ENCODE data around the gene IGSF21. TPM values are rescaled to one million over a fixed set of nuclear protein-coding genes. Genes with fewer than 3 reads are reported as not detected.

Gene IGSF21
- total and polyA plus RNA-seq, 5 experiments from 2014 or later = not detected

- H3K4me3 Mint-ChIP-seq = no peak overlapping the region
- POLR2A ChIA-PET = no interaction called here
- H3K36me3 Mint-ChIP-seq = no peaks in the 10 kb centered on the region
- peaks cover 0 to 24% (median 4%) of the 10 kb centered on the region in 5 donors for H3K27me3 Mint-ChIP-seq
- no peak overlapping the region for H3K27ac Mint-ChIP-seq
- H3K9me3 Mint-ChIP-seq = no peaks in the 10 kb centered on the region
- peak in 1 of 10 donors; percentile 26 for DNase-seq
- ATAC-seq = no peak
- H3K4me1 Mint-ChIP-seq = no peaks in the 10 kb centered on the region
These were observed 37.5 kb downstream of the IGSF21 start for GRCh38 chr1:18144916-18145647.

- Mint-ChIP-seq H3K9me3 (no peaks in the 10 kb centered on the region), H3K27me3 (peaks cover 0 to 20% (median 4%) of the 10 kb centered on the region in 5 donors), H3K4me3 (no peak overlapping the region), H3K36me3 (no peaks in the 10 kb centered on the region), H3K27ac (no peak overlapping the region), H3K4me1 (no peaks in the 10 kb centered on the region)
- ATAC-seq (no peak), DNase-seq (no peak)
- POLR2A ChIA-PET = no interaction called here
These were observed 38.4 kb downstream of the IGSF21 start for GRCh38 chr1:18145851-18146618.

- no peaks in the 10 kb centered on the region for H3K36me3 Mint-ChIP-seq
- peaks cover 0 to 23% (median 3%) of the 10 kb centered on the region in 5 donors for H3K27me3 Mint-ChIP-seq
- no peak overlapping the region for H3K27ac Mint-ChIP-seq
- no peak overlapping the region for H3K4me3 Mint-ChIP-seq
- no peaks in the 10 kb centered on the region for H3K4me1 Mint-ChIP-seq
- POLR2A ChIA-PET = no interaction called here
- DNase-seq = no peak
- no peaks in the 10 kb centered on the region for H3K9me3 Mint-ChIP-seq
- no peak for ATAC-seq
These were observed 39.3 kb downstream of the IGSF21 start for GRCh38 chr1:18146886-18147285.

- DNase-seq = no peak
- no peak for ATAC-seq
- Mint-ChIP-seq H3K4me1 (no peaks in the 10 kb centered on the region), H3K36me3 (no peaks in the 10 kb centered on the region), H3K9me3 (no peaks in the 10 kb centered on the region), H3K27me3 (peaks cover 0 to 23% (median 3%) of the 10 kb centered on the region in 5 donors), H3K27ac (no peak overlapping the region), H3K4me3 (no peak overlapping the region)
- POLR2A ChIA-PET = no interaction called here
These were observed 40.1 kb downstream of the IGSF21 start for GRCh38 chr1:18147672-18148071.

- ATAC-seq (no peak), DNase-seq (no peak)
- peaks cover 0 to 20% (median 6%) of the 10 kb centered on the region in 5 donors for H3K27me3 Mint-ChIP-seq
- no peak overlapping the region for H3K27ac Mint-ChIP-seq
- no peaks in the 10 kb centered on the region for H3K9me3 Mint-ChIP-seq
- H3K4me3 Mint-ChIP-seq = no peak overlapping the region
- no peaks in the 10 kb centered on the region for H3K4me1 Mint-ChIP-seq
- POLR2A ChIA-PET = no interaction called here
- H3K36me3 Mint-ChIP-seq = no peaks in the 10 kb centered on the region
These were observed 40.9 kb downstream of the IGSF21 start for GRCh38 chr1:18148461-18148860.

GRCh38 chr1:18149027-18149641 is 41.5 kb downstream of the IGSF21 start:
- POLR2A ChIA-PET = no interaction called here
- Mint-ChIP-seq H3K4me3 (no peak overlapping the region), H3K27me3 (peaks cover 0 to 19% (median 6%) of the 10 kb centered on the region in 5 donors), H3K9me3 (no peaks in the 10 kb centered on the region), H3K36me3 (no peaks in the 10 kb centered on the region), H3K27ac (no peak overlapping the region), H3K4me1 (no peaks in the 10 kb centered on the region)
- DNase-seq = no peak
- ATAC-seq = no peak

- H3K9me3 Mint-ChIP-seq = no peaks in the 10 kb centered on the region
- H3K27ac Mint-ChIP-seq = no peak overlapping the region
- peaks cover 2 to 20% (median 6%) of the 10 kb centered on the region in 5 donors for H3K27me3 Mint-ChIP-seq
- H3K36me3 Mint-ChIP-seq = no peaks in the 10 kb centered on the region
- DNase-seq (no peak), ATAC-seq (no peak)
- no peaks in the 10 kb centered on the region for H3K4me1 Mint-ChIP-seq
- POLR2A ChIA-PET = no interaction called here
- H3K4me3 Mint-ChIP-seq = no peak overlapping the region
These were observed 44.0 kb downstream of the IGSF21 start for GRCh38 chr1:18151436-18152122.

- no peak overlapping the region for H3K27ac Mint-ChIP-seq
- no peak for ATAC-seq
- H3K36me3 Mint-ChIP-seq = no peaks in the 10 kb centered on the region
- POLR2A ChIA-PET = no interaction called here
- no peak overlapping the region for H3K4me3 Mint-ChIP-seq
- H3K4me1 Mint-ChIP-seq = no peaks in the 10 kb centered on the region
- peaks cover 1 to 25% (median 17%) of the 10 kb centered on the region in 5 donors for H3K27me3 Mint-ChIP-seq
- H3K9me3 Mint-ChIP-seq = no peaks in the 10 kb centered on the region
- no peak for DNase-seq
These were observed 47.0 kb downstream of the IGSF21 start for GRCh38 chr1:18154430-18155194.

- no peaks in the 10 kb centered on the region for H3K36me3 Mint-ChIP-seq
- POLR2A ChIA-PET = no interaction called here
- peaks cover 1 to 37% (median 17%) of the 10 kb centered on the region in 5 donors for H3K27me3 Mint-ChIP-seq
- H3K4me3 Mint-ChIP-seq = no peak overlapping the region
- DNase-seq = no peak
- H3K27ac Mint-ChIP-seq = no peak overlapping the region
- no peaks in the 10 kb centered on the region for H3K4me1 Mint-ChIP-seq
- no peak for ATAC-seq
- no peaks in the 10 kb centered on the region for H3K9me3 Mint-ChIP-seq
These were observed 48.3 kb downstream of the IGSF21 start for GRCh38 chr1:18155881-18156385.

- peaks cover 1 to 37% (median 17%) of the 10 kb centered on the region in 5 donors for H3K27me3 Mint-ChIP-seq
- no peak for ATAC-seq
- no peak overlapping the region for H3K4me3 Mint-ChIP-seq
- no peaks in the 10 kb centered on the region for H3K9me3 Mint-ChIP-seq
- no peaks in the 10 kb centered on the region for H3K36me3 Mint-ChIP-seq
- H3K27ac Mint-ChIP-seq = peak overlapping the region in 2 of 10 donors; percentile 20 to 28
- POLR2A ChIA-PET = no interaction called here
- DNase-seq = no peak
- no peaks in the 10 kb centered on the region for H3K4me1 Mint-ChIP-seq
These were observed 49.8 kb downstream of the IGSF21 start for GRCh38 chr1:18157352-18157751.

- DNase-seq (no peak), ATAC-seq (no peak)
- no peaks in the 10 kb centered on the region for H3K9me3 Mint-ChIP-seq
- H3K4me1 Mint-ChIP-seq = no peaks in the 10 kb centered on the region
- POLR2A ChIA-PET = no interaction called here
- H3K27me3 Mint-ChIP-seq = peaks cover 1 to 42% (median 16%) of the 10 kb centered on the region in 5 donors
- H3K27ac Mint-ChIP-seq = no peak overlapping the region
- no peak overlapping the region for H3K4me3 Mint-ChIP-seq
- H3K36me3 Mint-ChIP-seq = no peaks in the 10 kb centered on the region
These were observed 50.4 kb downstream of the IGSF21 start for GRCh38 chr1:18157968-18158367.

GRCh38 chr1:18158714-18159113 is 51.1 kb downstream of the IGSF21 start:
- DNase-seq = no peak
- Mint-ChIP-seq H3K9me3 (no peaks in the 10 kb centered on the region), H3K4me1 (no peaks in the 10 kb centered on the region), H3K27me3 (peaks cover 1 to 48% (median 13%) of the 10 kb centered on the region in 5 donors), H3K27ac (no peak overlapping the region), H3K36me3 (no peaks in the 10 kb centered on the region), H3K4me3 (no peak overlapping the region)
- no peak for ATAC-seq
- POLR2A ChIA-PET = no interaction called here
